Uterus (tissue), 4 donors: ENCODE measurements around the gene FNBP1. TPM values are rescaled to one million over a fixed set of nuclear protein-coding genes. Genes with fewer than 3 reads are reported as not detected.
A peak's percentile ranks its signal among the peaks of the same experiment; 100 is the strongest.

Experiments used
- DNase-seq, 2 donors: peaks; one replicate each; pipeline ENCODE4 v3.0.0-alpha.2; 2019 to 2020
- H3K27ac ChIP-seq, 2 donors: fragments of 200-600 bp; sonication (generic); 1 replicate in 1 of 2; 2 replicates in 1 of 2; pipeline ENCODE4 v1.5.1; 2016 to 2018
- H3K27me3 ChIP-seq, 2 donors: fragments of 200-600 bp; sonication (generic); one replicate each; pipeline ENCODE4 v1.5.1; 2018 to 2019; ENCODE audit warnings: control low read depth in 1 of 2
- H3K36me3 ChIP-seq, 2 donors: fragments of 200-600 bp; sonication (generic); one replicate each; pipeline ENCODE4 v1.5.1; 2019; ENCODE audit warnings: control low read depth in 1 of 2
- H3K4me1 ChIP-seq, 2 donors: fragments of 200-600 bp; sonication (generic); one replicate each; pipeline ENCODE4 v1.5.1; 2018 to 2019; ENCODE audit warnings: control low read depth in 1 of 2
- H3K4me3 ChIP-seq, 2 donors: fragments of 200-600 bp; sonication (generic); 1 replicate in 1 of 2; 2 replicates in 1 of 2; pipeline ENCODE4 v1.5.1; 2018 to 2019; ENCODE audit warnings: mild to moderate bottlenecking in 1 of 2
- H3K9me3 ChIP-seq, 2 donors: fragments of 200-600 bp; sonication (generic); one replicate each; pipeline ENCODE4 v1.5.1; 2019; ENCODE audit warnings: control low read depth in 1 of 2
- CTCF ChIP-seq, 4 experiments: fragments of 200-600 bp in 2 of 4; fragments of 450-650 bp in 2 of 4; sonication (generic) in 2 of 4; IDR thresholded peaks; one replicate each; pipeline ENCODE4 v1.5.1; 2016 to 2019; ENCODE audit warnings: antibody characterized with exemption in 4 of 4, mild to moderate bottlenecking in 2 of 4, moderate library complexity in 1 of 4
- POLR2A ChIP-seq, 2 donors: fragments of 450-650 bp; IDR thresholded peaks; one replicate each; pipeline ENCODE4 v1.6.1; 2016; ENCODE audit warnings: antibody characterized with exemption in 2 of 2, mild to moderate bottlenecking in 1 of 2, moderate library complexity in 1 of 2
- intact Hi-C: fragments of 100-400 bp; cut with DNase I; formaldehyde crosslinking; loops from one replicate; pipeline ENCODE4 v1.15.1; 2023; ENCODE audit warnings: low total_unique reads
- total RNA-seq, 4 donors: library from RNA; depleted of rRNA in 3 of 4; stranded (reverse); fragments of >200 nt in 3 of 4; gene quantifications; one replicate each; pipeline versions ENCODE4 v1.1.0 to v1.2.4, GENCODE V29; 2014 to 2023
- donor health status: DM: yes; HTN: yes; CAD: no.

Gene FNBP1
- 100 to 1,000 TPM in 1 of 4 donors, 10 to 100 TPM in 3; 18.5 to 102 (median 77.2) TPM for total RNA-seq

GRCh38 chr9:130042885-130043653 lies at the start of gene FNBP1:
Gene FNBP1, minus strand, starts transcription at chr9:130043189. Its CDS starts 214 bp downstream, at chr9:130042975.
- peak within 1 kb of the TSS; percentile 81 to 95 for H3K4me3 ChIP-seq
- intact Hi-C loops: no loop called here
- peak within 1 kb of the TSS; percentile 95 to 96 for H3K27ac ChIP-seq
- H3K9me3 ChIP-seq: no peaks in the 10 kb centered on the region
- no peaks in the 10 kb centered on the region for H3K27me3 ChIP-seq
- peak; percentile 91 to 92 for TF ChIP-seq POLR2A (IDR thresholded peaks at IDR 0.05)
- TF ChIP-seq CTCF (IDR thresholded peaks at IDR 0.05): peak in 2 of 4 experiments; percentile 2 to 12
- H3K36me3 ChIP-seq: no peaks in the 10 kb centered on the region
- H3K4me1 ChIP-seq: no peaks in the 10 kb centered on the region
- DNase-seq: peak; percentile 76 to 83

GRCh38 chr9:130090915-130091314 lies 47.9 kb upstream of the FNBP1 start:
- no peaks in the 10 kb centered on the region for H3K9me3 ChIP-seq
- TF ChIP-seq CTCF (IDR thresholded peaks at IDR 0.05) (no peak), POLR2A (IDR thresholded peaks at IDR 0.05) (no peak)
- no peak overlapping the region for H3K4me3 ChIP-seq
- no peaks in the 10 kb centered on the region for H3K36me3 ChIP-seq
- no peak for DNase-seq
- intact Hi-C loops: no loop called here
- no peaks in the 10 kb centered on the region for H3K4me1 ChIP-seq
- H3K27me3 ChIP-seq: no peaks in the 10 kb centered on the region
- H3K27ac ChIP-seq: no peak overlapping the region

- no peak for DNase-seq
- intact Hi-C loops: no loop called here
- H3K27me3 ChIP-seq: no peaks in the 10 kb centered on the region
- no peaks in the 10 kb centered on the region for H3K9me3 ChIP-seq
- no peak overlapping the region for H3K27ac ChIP-seq
- H3K4me1 ChIP-seq: no peaks in the 10 kb centered on the region
- no peaks in the 10 kb centered on the region for H3K36me3 ChIP-seq
- TF ChIP-seq CTCF (IDR thresholded peaks at IDR 0.05) (no peak), POLR2A (IDR thresholded peaks at IDR 0.05) (no peak)
- no peak overlapping the region for H3K4me3 ChIP-seq
Observed at GRCh38 chr9:130089141-130089540, 46.2 kb upstream of the FNBP1 start.

- DNase-seq: no peak
- H3K27ac ChIP-seq: no peak overlapping the region
- no peaks in the 10 kb centered on the region for H3K9me3 ChIP-seq
- TF ChIP-seq CTCF (IDR thresholded peaks at IDR 0.05): no peak
- no peak for TF ChIP-seq POLR2A (IDR thresholded peaks at IDR 0.05)
- no peaks in the 10 kb centered on the region for H3K27me3 ChIP-seq
- intact Hi-C loops: no loop called here
- no peaks in the 10 kb centered on the region for H3K36me3 ChIP-seq
- H3K4me3 ChIP-seq: no peak overlapping the region
- no peaks in the 10 kb centered on the region for H3K4me1 ChIP-seq
Observed at GRCh38 chr9:130088051-130088450, 45.1 kb upstream of the FNBP1 start.

GRCh38 chr9:130084337-130084736 lies 41.3 kb upstream of the FNBP1 start:
- Histone ChIP-seq H3K27ac (no peak overlapping the region), H3K9me3 (no peaks in the 10 kb centered on the region), H3K4me3 (no peak overlapping the region), H3K4me1 (no peaks in the 10 kb centered on the region), H3K27me3 (no peaks in the 10 kb centered on the region), H3K36me3 (no peaks in the 10 kb centered on the region)
- TF ChIP-seq CTCF (IDR thresholded peaks at IDR 0.05) (no peak), POLR2A (IDR thresholded peaks at IDR 0.05) (no peak)
- intact Hi-C loops: no loop called here
- no peak for DNase-seq
